Neural progenitor cell (in vitro differentiated cells): ENCODE measurements around the gene TSPEAR.
"Not testable (repeated sequence)": the region's sequence is repeated elsewhere in the genome, so short reads cannot be mapped to it uniquely, and the experiment has no call there.

Experiments used
- CTCF ChIP-seq: fragments of 200-600 bp; sonication (generic); IDR thresholded peaks from 2 replicates; pipeline ENCODE4 v1.5.1; 2017; ENCODE audit warnings: antibody characterized with exemption, mild to moderate bottlenecking
- EZH2 ChIP-seq: fragments of 200-600 bp; sonication (generic); IDR thresholded peaks from 2 replicates; pipeline ENCODE4 v1.6.1; 2017; ENCODE audit warnings: antibody characterized with exemption, mild to moderate bottlenecking, moderate library complexity
- EZH2phosphoT487 ChIP-seq: fragments of 200-600 bp; sonication (generic); IDR thresholded peaks from 2 replicates; pipeline ENCODE4 v1.6.1; 2017; ENCODE audit warnings: antibody characterized with exemption

- TF ChIP-seq CTCF, EZH2, EZH2phosphoT487: not testable (repeated sequence)
Measured at GRCh38 chr21:44503006-44503889, 208.1 kb downstream of the TSPEAR start.
